T47D (cell line): ENCODE data around the gene HNRNPH3.
"Not testable (repeated sequence)": the region's sequence is repeated elsewhere in the genome, so short reads cannot be mapped to it uniquely, and the experiment has no call there.

Experiments used
- DNase-seq, 2 experiments: peaks; one replicate each; pipeline versions ENCODE4 v3.0.0 to v3.0.0-alpha.2; 2011 to 2012; ENCODE audit warnings: low read depth in 1 of 2, low spot score in 1 of 2
- JUND ChIP-seq: IDR thresholded peaks from 2 replicates; pipeline ENCODE4 v1.6.1; 2012; ENCODE audit warnings: low read depth
- in situ Hi-C: cut with HindIII; loops from 2 replicates; pipeline ENCODE4 v1.10.0; 2016; ENCODE audit warnings: low sequenced_read_pairs, low pct_unique_long_range_greater_than_20kb

HNRNPH3 gene

GRCh38 chr10:68310531-68310930 is 21.3 kb upstream of the HNRNPH3 start:
- in situ Hi-C loops = no loop called here

GRCh38 chr10:68314930-68315329 is 16.9 kb upstream of the HNRNPH3 start:
- DNase-seq, in situ Hi-C loops: not testable (repeated sequence)

More at GRCh38 chr10:68310531-68310930, 21.3 kb upstream of the HNRNPH3 start:
- no peak for TF ChIP-seq JUND
- DNase-seq = no peak

- in situ Hi-C loops = no loop called here
- DNase-seq = no peak
- no peak for TF ChIP-seq JUND
Measured at GRCh38 chr10:68315582-68315981, 16.3 kb upstream of the HNRNPH3 start.

DNA sequence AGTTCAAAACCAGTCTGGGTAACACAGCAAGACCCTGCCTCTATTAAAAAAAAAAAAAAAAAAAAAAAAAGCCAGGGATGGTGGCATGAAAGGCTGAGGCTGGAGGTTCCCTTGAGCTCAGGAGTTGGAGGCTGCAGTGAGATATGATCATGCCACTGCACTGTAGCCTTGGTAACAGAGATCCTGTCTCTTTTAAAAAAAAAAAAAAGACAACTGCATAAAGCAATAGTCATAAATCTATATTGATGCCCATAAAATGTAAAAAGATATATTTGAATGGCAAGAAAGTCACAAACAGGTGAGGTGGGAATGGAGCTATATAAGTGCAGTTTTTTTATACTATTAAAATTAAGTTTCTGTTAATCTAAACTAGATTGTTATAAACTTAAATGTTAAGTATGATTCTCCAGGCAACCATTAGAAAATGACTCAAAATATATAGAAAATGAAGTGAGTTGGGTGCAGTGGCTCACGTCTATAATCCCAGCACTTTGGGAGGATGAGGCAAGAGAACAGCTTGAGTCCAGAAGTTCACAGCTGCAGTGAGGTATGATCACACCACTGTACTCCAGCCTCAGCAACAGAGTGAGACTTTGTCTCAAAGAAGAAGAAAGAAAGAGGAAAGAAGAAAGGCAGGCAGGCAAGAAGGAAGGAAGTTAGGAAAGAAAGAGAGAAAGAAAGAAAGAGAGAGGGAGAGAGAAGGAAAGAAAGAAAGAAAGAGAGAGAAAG is 13.4 kb upstream of the HNRNPH3 start:
- no peak for DNase-seq
- TF ChIP-seq JUND = no peak
- in situ Hi-C loops = no loop called here

GRCh38 chr10:68324396-68324795 is 7.5 kb upstream of the HNRNPH3 start:
- DNase-seq, in situ Hi-C loops: not testable (repeated sequence)

DNA sequence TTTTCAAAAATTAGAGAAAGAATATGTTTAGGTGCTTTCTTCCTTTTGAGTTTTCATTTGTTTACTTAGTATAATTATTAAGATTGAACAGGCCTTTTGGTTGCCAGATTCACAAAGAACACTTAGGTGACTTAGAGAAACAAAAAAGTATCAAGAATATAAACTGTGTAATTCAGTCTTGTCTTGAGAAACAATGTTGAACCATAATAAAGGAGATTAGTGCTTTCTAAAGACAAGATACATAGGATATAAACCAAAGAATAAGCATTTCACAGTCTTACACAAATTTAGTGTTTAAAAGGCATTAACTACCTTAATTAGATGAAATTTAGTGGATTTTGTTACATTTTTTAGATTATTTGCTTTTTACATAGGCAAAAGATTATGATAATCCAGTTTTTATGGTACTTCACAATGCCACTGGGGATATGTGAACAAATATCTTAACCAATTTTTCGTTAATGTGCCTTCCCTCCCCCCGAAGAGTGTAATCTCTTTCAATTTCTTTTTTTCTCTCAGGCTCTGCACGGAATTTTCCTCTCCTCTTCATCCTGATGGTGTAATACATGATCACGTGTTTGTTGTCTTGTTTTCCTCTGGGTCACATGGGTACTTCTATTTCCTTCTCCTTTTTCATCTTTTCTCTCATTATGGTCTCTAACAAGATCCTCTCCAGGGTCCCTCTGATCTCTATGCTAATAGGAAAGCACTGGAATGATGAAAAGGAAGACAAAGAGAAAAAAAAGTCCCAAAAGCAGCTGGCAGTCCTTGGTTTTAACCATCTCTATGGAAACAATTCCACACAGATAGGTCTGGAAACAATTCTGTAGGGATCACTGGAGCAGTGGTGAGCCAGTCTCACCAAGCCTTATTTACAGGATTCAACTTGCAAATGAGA is 3.7 kb upstream of the HNRNPH3 start:
- no peak for TF ChIP-seq JUND
- in situ Hi-C loops = no loop called here
- peak in 1 of 2 experiments; percentile 75 for DNase-seq

- DNase-seq = no peak
- in situ Hi-C loops = no loop called here
- no peak for TF ChIP-seq JUND
Measured at GRCh38 chr10:68329506-68329861, 2.4 kb upstream of the HNRNPH3 start.

- TF ChIP-seq JUND = no peak
- in situ Hi-C loops = no loop called here
- peak in 1 of 2 experiments; percentile 35 for DNase-seq
Measured at GRCh38 chr10:68330852-68331454, 911 bp upstream of the HNRNPH3 start.

DNA sequence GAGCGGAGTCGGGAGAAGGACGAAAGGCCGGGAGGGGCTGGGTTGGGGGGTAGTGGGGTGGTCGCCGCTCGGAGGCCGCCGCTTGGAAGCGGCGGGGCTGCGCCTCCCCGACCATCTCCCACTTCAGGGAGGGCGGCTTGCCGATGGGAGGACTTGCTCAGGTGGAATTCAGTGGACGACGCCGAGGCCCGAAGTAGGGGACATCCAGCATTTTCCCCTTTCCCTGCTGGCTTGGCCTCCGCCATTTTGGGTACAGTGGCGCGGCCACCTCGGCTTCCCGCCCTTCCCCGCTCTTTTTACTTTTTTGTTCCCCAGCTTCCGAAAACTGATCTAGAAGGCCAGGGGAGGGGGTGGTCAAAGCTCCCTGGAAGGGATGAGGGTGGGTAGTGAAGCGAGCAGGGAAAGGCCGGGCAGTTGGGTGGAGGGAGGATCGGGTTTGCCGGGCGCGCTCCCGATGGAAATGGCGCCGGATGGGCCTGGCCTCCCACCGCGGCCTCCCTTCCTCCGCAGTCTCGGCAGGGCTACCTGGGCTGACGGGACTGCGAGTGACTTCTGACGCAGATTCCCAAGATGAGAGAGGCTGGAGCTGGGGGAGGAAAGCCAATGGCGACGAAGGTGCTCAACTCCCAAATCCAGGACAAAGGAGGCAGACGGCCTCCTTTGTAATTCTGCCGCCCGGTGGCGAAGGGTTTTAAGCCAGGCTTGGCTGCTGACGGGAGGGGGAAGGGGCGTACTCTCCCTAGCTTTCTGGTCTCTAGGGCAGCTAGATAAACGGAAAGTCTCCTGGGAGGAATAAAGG is 594 bp downstream of the HNRNPH3 start, which contains the start of gene PBLD:
Gene PBLD (minus strand): TSS at position 670 of the 799 bp plus-strand sequence. CDS start 26,084 bp downstream, outside the sequence.
- in situ Hi-C loops = no loop called here
- peak in 1 of 2 experiments; percentile 91 for DNase-seq

GRCh38 chr10:68333058-68333395 is 1.2 kb downstream of the HNRNPH3 start:
- no peak for TF ChIP-seq JUND
- in situ Hi-C loops = no loop called here
- no peak for DNase-seq

More for the DNA sequence above, 594 bp downstream of the HNRNPH3 start, which contains the start of gene PBLD:
- no peak for TF ChIP-seq JUND

DNA sequence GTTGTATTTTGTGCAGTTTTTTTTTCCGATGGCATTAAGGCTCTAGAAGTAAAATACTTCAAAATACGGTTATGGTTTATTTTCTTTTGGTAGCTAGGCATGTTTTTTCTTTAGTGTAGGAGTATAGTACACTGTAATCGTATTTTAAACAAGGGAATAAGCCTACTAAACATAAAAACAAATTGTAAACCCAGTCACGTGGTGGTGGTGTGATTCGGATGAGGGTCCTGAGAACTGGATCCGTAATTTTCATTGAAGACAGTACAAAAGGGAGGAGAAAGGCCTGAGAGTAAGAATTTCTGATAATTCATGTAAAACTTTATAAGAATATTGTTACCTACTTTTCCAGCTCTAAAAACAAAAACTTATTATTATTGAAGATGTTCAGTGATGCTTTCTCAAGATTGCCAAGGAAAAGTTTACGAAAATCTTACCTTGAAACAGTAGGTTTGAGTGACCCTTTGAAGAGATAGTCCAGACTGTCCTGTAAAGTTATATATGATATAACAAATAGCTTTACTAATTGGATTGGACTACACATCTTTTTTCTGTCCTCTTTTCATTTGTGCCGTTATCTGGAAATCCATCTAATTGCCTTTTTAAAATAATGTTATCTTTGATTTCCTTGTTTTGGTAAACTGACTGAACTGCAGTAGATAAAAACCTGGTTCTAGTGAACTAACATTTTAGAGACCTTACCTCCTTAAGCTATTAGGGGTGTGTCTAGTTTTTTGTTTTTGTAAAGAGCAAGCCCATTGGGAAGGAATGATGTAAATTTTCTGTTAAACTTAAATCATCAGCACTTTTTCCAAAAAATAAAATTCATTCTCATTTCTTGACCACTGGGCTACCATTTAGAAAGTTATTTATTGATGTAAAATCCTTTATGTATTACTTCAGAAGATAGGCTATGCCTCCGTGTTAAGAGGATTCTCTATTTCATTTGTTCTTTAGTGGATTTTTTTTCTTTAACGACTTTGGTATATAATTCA is 1.9 kb downstream of the HNRNPH3 start:
- DNase-seq = no peak
- in situ Hi-C loops = no loop called here
- TF ChIP-seq JUND = no peak
